T-helper 2 cell treated with Interferon-gamma antibody and Interleukin-4, amounts not matched to agents 5 μg/mL and 100 μg/mL, for 36 hours (primary cell): ENCODE measurements around the gene TP53TG5.

Experiments used
- DNase-seq: peaks from one replicate; pipeline ENCODE4 v3.0.0; 2021; ENCODE audit warnings: low spot score
- H3K27ac Mint-ChIP-seq: one replicate; pipeline ENCODE4 v1.8.0; 2021; ENCODE audit warnings: mild to moderate bottlenecking, mixed read lengths
- H3K27me3 Mint-ChIP-seq: one replicate; pipeline ENCODE4 v1.8.0; 2021; ENCODE audit warnings: low read depth, mixed read lengths
- H3K36me3 Mint-ChIP-seq: one replicate; pipeline ENCODE4 v1.8.0; 2021; ENCODE audit warnings: low read depth, mixed read lengths
- H3K4me1 Mint-ChIP-seq: one replicate; pipeline ENCODE4 v1.8.0; 2021; ENCODE audit warnings: low read depth, mixed read lengths
- H3K4me3 Mint-ChIP-seq: one replicate; pipeline ENCODE4 v1.8.0; 2022; ENCODE audit warnings: mild to moderate bottlenecking, moderate library complexity, mixed read lengths
- H3K9me3 Mint-ChIP-seq: one replicate; pipeline ENCODE4 v1.8.0; 2021; ENCODE audit warnings: mixed read lengths

TP53TG5 gene

DNA sequence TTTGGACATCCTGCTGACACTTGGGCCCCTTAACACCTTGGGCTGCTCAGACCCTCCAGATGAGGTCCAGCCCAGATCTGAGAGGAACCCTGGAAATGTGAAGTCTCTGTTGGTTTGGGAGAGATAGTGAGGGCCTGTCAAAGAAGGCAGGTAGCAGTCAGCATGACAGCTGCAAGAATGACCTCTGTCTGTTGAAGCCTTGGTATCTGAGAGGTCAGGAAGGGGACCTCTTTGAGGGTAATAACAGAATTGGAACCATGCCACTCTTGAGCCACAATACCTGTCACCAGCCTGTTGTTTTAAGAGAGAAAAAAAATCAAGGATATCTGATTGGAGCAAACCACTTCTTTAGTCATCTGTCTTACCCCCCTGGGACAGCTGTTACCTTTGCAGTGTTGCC is 11.0 kb downstream of the TP53TG5 start:
- Mint-ChIP-seq H3K4me3 (no peak overlapping the region), H3K27me3 (peaks cover 2% of the 10 kb centered on the region), H3K4me1 (peaks cover 33% of the 10 kb centered on the region), H3K27ac (no peak overlapping the region), H3K36me3 (peaks cover 30% of the 10 kb centered on the region), H3K9me3 (no peaks in the 10 kb centered on the region)
- no peak for DNase-seq

DNA sequence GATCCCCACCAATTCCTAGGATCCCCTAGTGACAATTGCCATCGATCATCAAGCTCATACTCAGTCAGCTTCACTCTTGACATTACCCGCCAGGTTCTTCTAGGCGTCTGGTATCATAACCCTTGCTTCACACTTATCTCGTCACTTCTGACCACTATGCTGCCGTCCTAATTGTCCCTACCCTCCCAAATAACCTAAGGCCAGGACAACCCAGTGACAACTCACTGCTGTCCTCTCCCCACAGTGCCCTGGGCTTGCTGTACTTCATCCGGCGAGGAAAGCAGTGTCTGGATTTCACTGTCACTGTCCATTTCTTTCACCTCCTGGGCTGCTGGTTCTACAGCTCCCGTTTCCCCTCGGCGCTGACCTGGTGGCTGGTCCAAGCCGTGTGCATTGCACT is 11.5 kb downstream of the TP53TG5 start:
- H3K4me1 Mint-ChIP-seq = peaks cover 35% of the 10 kb centered on the region
- H3K36me3 Mint-ChIP-seq = peaks cover 30% of the 10 kb centered on the region
- DNase-seq = no peak
- no peak overlapping the region for H3K4me3 Mint-ChIP-seq
- H3K27ac Mint-ChIP-seq = no peak overlapping the region
- H3K27me3 Mint-ChIP-seq = peaks cover 2% of the 10 kb centered on the region
- H3K9me3 Mint-ChIP-seq = no peaks in the 10 kb centered on the region

GRCh38 chr20:45366192-45366591 is 11.9 kb downstream of the TP53TG5 start:
- H3K36me3 Mint-ChIP-seq = peaks cover 30% of the 10 kb centered on the region
- H3K4me1 Mint-ChIP-seq = peaks cover 35% of the 10 kb centered on the region

DNA sequence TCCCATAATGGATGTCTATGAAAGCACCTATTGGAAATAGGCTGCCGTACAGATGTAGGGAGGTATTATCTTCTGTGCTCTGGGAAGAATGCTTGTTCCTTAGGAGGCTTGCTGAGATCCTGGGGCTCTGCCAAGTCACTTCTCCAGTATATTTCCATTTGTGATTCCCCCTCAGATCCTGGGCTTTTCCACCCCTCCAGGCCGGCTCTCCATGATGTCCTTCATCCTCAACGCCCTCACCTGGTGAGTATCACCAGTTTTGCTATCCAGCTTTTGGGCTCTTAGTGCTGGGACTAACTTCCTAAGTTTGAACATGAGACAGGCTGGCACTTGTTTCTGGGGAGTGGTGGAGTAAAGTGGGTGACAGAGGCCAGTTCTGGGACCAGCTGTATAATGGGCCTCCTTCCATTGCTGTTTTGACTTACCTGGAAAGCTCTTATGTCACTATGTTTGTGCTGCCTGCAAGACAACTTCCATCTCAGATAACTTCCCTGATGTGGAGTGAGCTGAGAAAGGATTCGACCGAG is 12.6 kb downstream of the TP53TG5 start:
- DNase-seq = no peak
- H3K27me3 Mint-ChIP-seq = peaks cover 2% of the 10 kb centered on the region
- H3K9me3 Mint-ChIP-seq = no peaks in the 10 kb centered on the region
- H3K27ac Mint-ChIP-seq = no peak overlapping the region
- no peak overlapping the region for H3K4me3 Mint-ChIP-seq
- peaks cover 30% of the 10 kb centered on the region for H3K36me3 Mint-ChIP-seq
- peaks cover 35% of the 10 kb centered on the region for H3K4me1 Mint-ChIP-seq

More at GRCh38 chr20:45366192-45366591, 11.9 kb downstream of the TP53TG5 start:
- peaks cover 2% of the 10 kb centered on the region for H3K27me3 Mint-ChIP-seq
- H3K27ac Mint-ChIP-seq = no peak overlapping the region
- no peak overlapping the region for H3K4me3 Mint-ChIP-seq
- no peaks in the 10 kb centered on the region for H3K9me3 Mint-ChIP-seq
- DNase-seq = no peak

DNA sequence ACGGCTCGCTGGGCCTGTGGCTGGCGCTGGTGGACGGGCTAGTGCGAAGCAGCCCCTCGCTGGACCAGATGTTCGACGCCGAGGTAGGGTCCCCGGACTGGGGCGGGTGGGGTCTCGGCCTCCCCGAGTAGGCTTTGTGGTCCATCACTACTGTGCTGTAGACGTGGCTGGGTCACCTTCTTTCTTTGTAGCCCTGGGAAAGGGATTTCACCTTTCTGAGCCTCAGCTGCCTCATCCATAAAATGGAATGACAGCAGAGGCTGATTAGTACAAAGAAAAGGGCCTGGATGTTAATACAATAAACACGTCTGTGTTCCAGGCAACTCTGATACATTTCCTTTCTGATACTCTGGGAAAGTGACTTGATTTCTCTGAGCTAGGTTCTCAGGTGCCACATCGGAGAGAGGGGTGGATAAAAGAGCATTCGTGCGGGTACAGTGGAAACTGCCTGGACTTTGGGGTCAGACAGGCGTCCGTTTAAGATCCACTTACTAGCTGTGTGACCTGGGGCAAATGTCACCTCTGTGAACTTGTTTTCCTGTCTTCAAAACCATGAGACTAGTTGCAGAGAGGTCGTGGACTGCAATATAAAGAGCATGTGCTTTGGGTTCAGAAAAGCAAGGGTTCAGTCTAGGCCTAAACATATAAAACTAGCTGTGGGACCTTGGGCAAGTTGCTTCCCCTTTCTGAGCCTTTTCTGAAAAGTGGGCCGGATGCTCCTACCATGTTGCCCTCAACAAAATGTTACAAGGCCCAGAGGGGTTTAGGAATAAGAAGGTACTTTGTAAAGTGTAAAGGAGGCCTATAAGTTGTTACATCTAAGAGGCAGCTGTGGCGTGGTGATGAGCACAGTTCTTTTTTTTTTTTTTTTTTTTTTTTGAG is 14.3 kb downstream of the TP53TG5 start:
- Mint-ChIP-seq H3K4me1 (peaks cover 35% of the 10 kb centered on the region), H3K36me3 (peaks cover 26% of the 10 kb centered on the region), H3K27me3 (peaks cover 2% of the 10 kb centered on the region), H3K9me3 (no peaks in the 10 kb centered on the region), H3K4me3 (peak overlapping the region; percentile 97), H3K27ac (peak overlapping the region; percentile 97)
- no peak for DNase-seq

GRCh38 chr20:45362804-45363610 is 15.1 kb downstream of the TP53TG5 start, which contains the start of gene SYS1:
TSS of gene SYS1 (plus strand) at chr20:45363156. CDS start at chr20:45363532, 376 bp downstream.
- DNase-seq = peak; percentile 98
- H3K4me1 Mint-ChIP-seq = peaks cover 33% of the 10 kb centered on the region
- H3K9me3 Mint-ChIP-seq = no peaks in the 10 kb centered on the region
- H3K36me3 Mint-ChIP-seq = peaks cover 19% of the 10 kb centered on the region
- peak within 1 kb of the TSS; percentile 97 for H3K27ac Mint-ChIP-seq
- peak within 1 kb of the TSS; percentile 97 for H3K4me3 Mint-ChIP-seq
- H3K27me3 Mint-ChIP-seq = peaks cover 2% of the 10 kb centered on the region

GRCh38 chr20:45361793-45362192 is 16.3 kb downstream of the TP53TG5 start:
- H3K9me3 Mint-ChIP-seq = no peaks in the 10 kb centered on the region
- no peak for DNase-seq
- H3K27me3 Mint-ChIP-seq = peaks cover 2% of the 10 kb centered on the region
- no peak overlapping the region for H3K27ac Mint-ChIP-seq
- no peak overlapping the region for H3K4me3 Mint-ChIP-seq
- peaks cover 40% of the 10 kb centered on the region for H3K4me1 Mint-ChIP-seq
- H3K36me3 Mint-ChIP-seq = peaks cover 8% of the 10 kb centered on the region

DNA sequence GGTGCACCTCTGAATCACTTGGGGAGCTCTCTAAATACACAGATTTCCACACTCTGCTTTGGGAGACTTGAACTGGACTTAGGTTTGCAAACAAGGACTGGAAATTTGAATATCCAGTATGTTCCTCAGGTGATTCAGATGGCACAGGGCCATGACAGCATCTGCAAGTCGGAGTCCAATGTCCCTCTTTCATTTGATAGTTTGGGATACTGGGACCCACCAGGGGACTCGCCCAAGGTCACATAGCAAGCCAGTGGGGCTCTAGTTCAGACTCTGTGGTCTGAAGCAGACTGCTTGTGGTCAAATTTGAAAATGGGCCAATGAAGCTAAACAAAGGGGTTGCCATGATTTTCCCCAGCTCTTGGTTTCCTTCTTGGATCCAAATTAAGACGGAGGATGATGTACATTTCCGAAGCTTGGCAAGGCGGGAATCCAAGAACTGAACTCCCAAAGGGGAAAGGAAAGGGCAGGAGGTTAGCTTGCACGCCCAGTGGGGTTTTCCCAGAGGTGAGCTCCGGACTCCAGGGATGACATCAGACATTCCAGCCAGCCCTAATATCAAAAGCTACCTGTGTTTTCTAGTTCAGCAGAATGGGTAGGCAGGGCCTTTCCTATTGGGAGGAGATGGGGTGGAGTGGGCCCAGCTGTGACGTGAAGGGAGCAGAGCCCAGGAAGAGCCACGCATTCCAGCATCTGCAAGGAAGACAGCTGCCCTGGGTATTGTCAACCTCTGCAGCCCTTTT is 18.5 kb downstream of the TP53TG5 start:
- Mint-ChIP-seq H3K27ac (no peak overlapping the region), H3K27me3 (peaks cover 2% of the 10 kb centered on the region), H3K9me3 (no peaks in the 10 kb centered on the region), H3K4me3 (no peak overlapping the region), H3K36me3 (no peaks in the 10 kb centered on the region), H3K4me1 (peaks cover 48% of the 10 kb centered on the region)
- no peak for DNase-seq

GRCh38 chr20:45359069-45359405 is 19.1 kb downstream of the TP53TG5 start:
- no peaks in the 10 kb centered on the region for H3K9me3 Mint-ChIP-seq
- peaks cover 2% of the 10 kb centered on the region for H3K27me3 Mint-ChIP-seq
- H3K4me1 Mint-ChIP-seq = peaks cover 51% of the 10 kb centered on the region
- no peak overlapping the region for H3K4me3 Mint-ChIP-seq
- no peak for DNase-seq
- no peaks in the 10 kb centered on the region for H3K36me3 Mint-ChIP-seq
- H3K27ac Mint-ChIP-seq = no peak overlapping the region

GRCh38 chr20:45358282-45359068 is 19.6 kb downstream of the TP53TG5 start:
- H3K27me3 Mint-ChIP-seq = peaks cover 2% of the 10 kb centered on the region
- no peaks in the 10 kb centered on the region for H3K9me3 Mint-ChIP-seq
- no peak for DNase-seq
- H3K4me1 Mint-ChIP-seq = peaks cover 52% of the 10 kb centered on the region
- H3K4me3 Mint-ChIP-seq = no peak overlapping the region
- H3K27ac Mint-ChIP-seq = peak overlapping the region; percentile 28
- no peaks in the 10 kb centered on the region for H3K36me3 Mint-ChIP-seq

- peak overlapping the region; percentile 82 for H3K27ac Mint-ChIP-seq
- H3K4me1 Mint-ChIP-seq = peaks cover 46% of the 10 kb centered on the region
- peak; percentile 44 for DNase-seq
- peak overlapping the region; percentile 43 for H3K4me3 Mint-ChIP-seq
- no peaks in the 10 kb centered on the region for H3K9me3 Mint-ChIP-seq
- no peaks in the 10 kb centered on the region for H3K27me3 Mint-ChIP-seq
- no peaks in the 10 kb centered on the region for H3K36me3 Mint-ChIP-seq
Measured at GRCh38 chr20:45355209-45356084, 22.7 kb downstream of the TP53TG5 start.

- Mint-ChIP-seq H3K27me3 (no peaks in the 10 kb centered on the region), H3K9me3 (no peaks in the 10 kb centered on the region), H3K4me1 (peaks cover 46% of the 10 kb centered on the region), H3K36me3 (no peaks in the 10 kb centered on the region), H3K27ac (peak overlapping the region; percentile 80), H3K4me3 (peak overlapping the region; percentile 43)
- peak; percentile 71 for DNase-seq
Measured at GRCh38 chr20:45354423-45355208, 23.5 kb downstream of the TP53TG5 start.
